Lower leg skin (tissue), 4 donors: ENCODE measurements around the gene MTCH2. TPM values are rescaled to one million over a fixed set of nuclear protein-coding genes. Genes with fewer than 3 reads are reported as not detected.

Experiments used
- DNase-seq, 2 donors: peaks; one replicate each; pipeline ENCODE4 v3.0.0-alpha.2; 2019; ENCODE audit warnings: low spot score in 2 of 2
- H3K4me3 ChIP-seq: fragments of 200-600 bp; sonication (generic); 2 replicates; pipeline ENCODE4 v1.5.1; 2017; ENCODE audit warnings: mild to moderate bottlenecking, low read depth; ENCODE audit not compliant: poor library complexity, severe bottlenecking
- POLR2A ChIP-seq, 2 donors: fragments of 450-650 bp; IDR thresholded peaks; one replicate each; pipeline ENCODE4 v1.6.1; 2016 to 2017; ENCODE audit warnings: antibody characterized with exemption in 2 of 2, mild to moderate bottlenecking in 1 of 2, moderate library complexity in 1 of 2
- WGBS, 2 donors: methylation state at CpG; one replicate each; pipeline ENCODE4 v1.1.5; 2018; 5-methylcytosine and 5-hydroxymethylcytosine counted together
- intact Hi-C: fragments of 100-400 bp; cut with DNase I; formaldehyde crosslinking; loops from one replicate; pipeline ENCODE4 v1.15.0; 2023; ENCODE audit warnings: low total_unique reads
- total RNA-seq, 4 donors: library from RNA; depleted of rRNA; stranded (reverse); fragments of >200 nt; gene quantifications; one replicate each; pipeline ENCODE4 v1.1.0, GENCODE V29; 2016
- TF ChIP-seq, protein P1 (sequence below), 3 donors: fragments of 450-650 bp; IDR thresholded peaks; one replicate each; pipeline ENCODE4 v1.5.1; 2016; ENCODE audit warnings: antibody characterized with exemption in 3 of 3, mild to moderate bottlenecking in 3 of 3, moderate library complexity in 2 of 3

MTCH2 gene
- total RNA-seq, 4 donors from 2014 or later: 24.1 to 64.6 (median 40.6) TPM

DNA sequence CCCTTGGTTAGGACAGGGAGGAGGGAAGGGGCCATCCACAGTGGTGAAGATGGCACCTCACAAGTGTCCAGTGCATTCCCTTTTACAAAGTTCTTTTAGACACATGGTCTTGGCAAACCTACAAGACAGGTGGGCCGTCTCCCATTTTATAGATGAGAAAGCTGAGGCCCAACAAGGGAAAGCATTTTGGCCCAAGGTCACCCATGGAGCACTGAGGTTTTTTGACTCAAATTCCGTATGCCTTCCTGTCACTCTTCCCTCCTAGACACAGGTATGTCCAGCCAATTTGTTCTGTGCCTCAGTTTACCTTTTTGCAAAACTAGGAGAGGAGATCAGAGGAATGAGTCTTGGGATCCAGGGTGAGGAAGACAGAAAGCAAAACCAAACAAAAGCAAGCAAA lies 49.4 kb downstream of the MTCH2 start:
- 81 to 88% methylated on average over 2 of the region's 2 CpGs for WGBS, 2 donors

DNA sequence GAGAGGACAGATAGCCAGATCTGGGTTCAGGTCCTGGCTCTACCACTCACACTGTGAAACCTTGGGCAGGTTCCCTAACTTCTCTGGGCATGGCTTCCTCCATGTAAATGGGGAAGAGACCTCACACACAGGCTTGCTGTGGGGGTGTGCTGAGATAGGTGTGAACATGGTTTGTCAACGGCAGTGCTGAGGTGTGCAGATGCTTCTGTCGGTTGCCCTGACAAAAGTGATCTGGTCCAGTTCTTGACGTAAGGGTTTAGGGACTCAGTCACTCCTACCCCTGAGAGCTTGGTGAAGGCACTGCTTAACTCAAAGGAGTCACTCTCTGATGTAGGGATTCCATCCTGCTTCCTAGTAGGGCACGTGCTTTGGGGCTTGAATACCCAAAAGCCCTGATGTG lies 50.1 kb downstream of the MTCH2 start:
- TF ChIP-seq POLR2A (IDR thresholded peaks at IDR 0.05): no peak
- TF ChIP-seq, protein P1, sequence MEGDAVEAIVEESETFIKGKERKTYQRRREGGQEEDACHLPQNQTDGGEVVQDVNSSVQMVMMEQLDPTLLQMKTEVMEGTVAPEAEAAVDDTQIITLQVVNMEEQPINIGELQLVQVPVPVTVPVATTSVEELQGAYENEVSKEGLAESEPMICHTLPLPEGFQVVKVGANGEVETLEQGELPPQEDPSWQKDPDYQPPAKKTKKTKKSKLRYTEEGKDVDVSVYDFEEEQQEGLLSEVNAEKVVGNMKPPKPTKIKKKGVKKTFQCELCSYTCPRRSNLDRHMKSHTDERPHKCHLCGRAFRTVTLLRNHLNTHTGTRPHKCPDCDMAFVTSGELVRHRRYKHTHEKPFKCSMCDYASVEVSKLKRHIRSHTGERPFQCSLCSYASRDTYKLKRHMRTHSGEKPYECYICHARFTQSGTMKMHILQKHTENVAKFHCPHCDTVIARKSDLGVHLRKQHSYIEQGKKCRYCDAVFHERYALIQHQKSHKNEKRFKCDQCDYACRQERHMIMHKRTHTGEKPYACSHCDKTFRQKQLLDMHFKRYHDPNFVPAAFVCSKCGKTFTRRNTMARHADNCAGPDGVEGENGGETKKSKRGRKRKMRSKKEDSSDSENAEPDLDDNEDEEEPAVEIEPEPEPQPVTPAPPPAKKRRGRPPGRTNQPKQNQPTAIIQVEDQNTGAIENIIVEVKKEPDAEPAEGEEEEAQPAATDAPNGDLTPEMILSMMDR (IDR thresholded peaks at IDR 0.05): no peak
- intact Hi-C loops: no loop called here
- WGBS, 2 donors: 62 to 74% methylated on average over 4 of the region's 4 CpGs
- no peak for DNase-seq
- H3K4me3 ChIP-seq: no peak overlapping the region

More for the DNA sequence above, 49.4 kb downstream of the MTCH2 start:
- intact Hi-C loops: no loop called here
- no peak for DNase-seq
- no peak overlapping the region for H3K4me3 ChIP-seq
- TF ChIP-seq, protein P1 (IDR thresholded peaks at IDR 0.05): no peak
- no peak for TF ChIP-seq POLR2A (IDR thresholded peaks at IDR 0.05)

DNA sequence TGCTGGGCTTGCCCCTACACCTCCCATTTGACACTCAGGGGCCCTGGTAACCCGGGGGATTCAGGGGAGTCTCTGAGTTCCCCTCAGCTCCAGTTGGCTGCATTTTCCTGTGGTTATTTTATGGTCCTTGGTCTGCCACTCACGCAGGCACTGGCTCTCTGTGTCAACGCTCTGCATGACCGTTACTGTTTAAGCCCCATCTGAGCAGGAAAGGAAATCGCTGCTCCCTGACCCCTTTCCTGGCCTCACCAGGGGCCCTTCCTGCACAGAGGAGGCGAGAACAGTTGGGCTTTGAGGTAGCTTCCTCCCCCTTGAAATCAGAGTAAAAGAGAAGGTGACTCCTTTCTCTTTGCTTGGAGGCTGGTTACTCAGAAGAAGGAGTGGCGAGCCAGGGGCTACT lies 50.6 kb downstream of the MTCH2 start:
- intact Hi-C loops: no loop called here
- TF ChIP-seq, protein P1 (IDR thresholded peaks at IDR 0.05): no peak
- no peak for TF ChIP-seq POLR2A (IDR thresholded peaks at IDR 0.05)
- DNase-seq: no peak
- 59 to 78% methylated on average over 7 of the region's 7 CpGs for WGBS, 2 donors
- no peak overlapping the region for H3K4me3 ChIP-seq

DNA sequence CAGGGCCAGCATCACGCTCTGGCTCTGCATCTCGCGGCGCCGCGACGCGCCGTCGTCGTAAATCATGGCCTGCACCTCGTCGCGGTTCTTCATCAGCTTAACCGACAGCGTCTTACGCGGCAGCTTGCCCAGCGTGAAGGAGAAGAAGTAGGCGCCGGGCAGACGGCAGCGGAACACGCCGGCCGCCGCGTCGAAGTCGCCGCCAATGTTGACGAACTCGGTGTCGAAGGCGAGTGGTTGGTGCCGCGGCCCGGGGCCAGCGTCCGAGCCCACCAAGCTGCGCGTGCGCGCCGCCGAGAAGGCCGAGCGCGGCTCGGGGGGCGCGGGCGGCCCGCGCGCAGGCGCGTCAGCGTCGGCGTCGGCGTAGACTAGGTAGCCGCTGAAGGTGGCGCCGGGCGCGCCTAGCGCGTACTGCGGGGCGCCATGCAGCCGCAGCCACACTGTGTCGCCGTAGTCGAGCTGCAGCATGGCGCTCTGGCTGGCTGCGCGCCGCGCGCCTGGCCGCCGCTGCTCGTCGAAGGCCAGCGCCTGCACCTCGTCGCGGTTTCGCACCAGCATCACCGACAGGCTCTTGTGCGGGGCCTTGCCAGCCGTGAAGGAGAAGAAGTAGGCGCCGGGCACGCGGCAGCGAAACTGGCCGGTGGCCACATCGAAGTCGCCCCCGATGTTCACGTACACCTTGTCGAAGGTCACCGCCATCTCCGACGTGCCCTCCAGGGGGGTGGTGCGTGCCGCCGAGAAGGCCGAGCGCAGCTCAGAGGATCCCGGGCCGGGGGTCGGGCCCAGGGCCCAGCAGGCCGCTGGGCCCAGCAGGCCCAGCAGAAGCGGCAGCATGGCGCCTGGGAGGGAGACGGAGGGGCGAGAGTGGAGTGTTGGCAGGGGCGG lies 52.1 kb downstream of the MTCH2 start:
- intact Hi-C loops: no loop called here
- H3K4me3 ChIP-seq: no peak overlapping the region
- 73 to 76% methylated on average over 63 to 110 of the region's 122 CpGs for WGBS, 2 donors
- no peak for DNase-seq
- TF ChIP-seq POLR2A (IDR thresholded peaks at IDR 0.05): no peak
- TF ChIP-seq, protein P1 (IDR thresholded peaks at IDR 0.05): no peak

DNA sequence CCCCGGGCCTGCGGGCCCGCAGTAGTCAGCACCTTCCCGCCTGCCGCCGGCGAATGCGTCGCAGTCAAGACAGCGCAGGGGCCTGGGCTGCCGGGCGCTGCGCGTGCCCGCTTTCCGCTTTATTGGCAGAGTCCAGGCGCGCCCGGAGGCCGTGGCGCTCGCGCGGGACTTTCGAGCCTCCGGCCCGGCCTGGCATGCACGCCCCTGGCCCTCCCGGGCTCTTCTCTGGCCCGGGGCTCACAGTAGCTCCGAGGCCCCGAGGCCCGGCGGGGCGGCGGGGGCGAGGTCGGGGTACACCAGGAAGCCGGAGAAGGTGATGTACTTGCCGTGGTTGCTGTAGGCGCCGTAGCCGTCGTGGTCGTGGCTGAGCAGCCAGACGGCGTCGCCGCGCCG lies 52.8 kb downstream of the MTCH2 start:
- H3K4me3 ChIP-seq: no peak overlapping the region
- WGBS, 2 donors: 64 to 67% methylated on average over 26 to 42 of the region's 51 CpGs
- DNase-seq: no peak
- no peak for TF ChIP-seq POLR2A (IDR thresholded peaks at IDR 0.05)
- intact Hi-C loops: no loop called here

DNA sequence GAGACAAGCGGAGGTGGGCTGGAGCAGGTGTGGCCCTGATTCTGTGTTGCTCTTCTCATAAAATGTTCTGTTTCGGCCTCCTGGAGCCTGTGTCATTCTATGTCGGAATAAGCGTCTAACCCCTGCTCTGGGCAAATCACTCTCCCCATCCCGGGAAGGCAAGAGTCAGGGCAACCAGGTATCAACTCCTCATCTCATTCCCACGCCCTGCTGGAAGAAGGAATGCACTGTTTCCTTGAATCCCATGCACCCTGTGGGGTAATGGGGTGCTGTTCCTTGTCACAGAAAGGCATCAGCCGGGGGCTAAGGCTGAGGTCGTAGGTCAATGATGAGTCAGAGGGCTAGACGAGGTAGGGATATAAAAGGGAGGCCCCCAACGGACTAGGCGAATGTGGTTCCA lies 53.2 kb downstream of the MTCH2 start:
- H3K4me3 ChIP-seq: no peak overlapping the region
- no peak for TF ChIP-seq POLR2A (IDR thresholded peaks at IDR 0.05)
- TF ChIP-seq, protein P1 (IDR thresholded peaks at IDR 0.05): no peak
- intact Hi-C loops: no loop called here
- WGBS, 2 donors: 85 to 90% methylated on average over 11 of the region's 11 CpGs
- no peak for DNase-seq
